GM19239 (cell line): Measurements from ENCODE around the gene METAP1D.
A peak's percentile ranks its signal among the peaks of the same experiment; 100 is the strongest.
"Not testable (repeated sequence)": the region's sequence is repeated elsewhere in the genome, so short reads cannot be mapped to it uniquely, and the experiment has no call there.

Experiments used
- DNase-seq: peaks from one replicate; pipeline ENCODE4 v3.0.0; 2011; ENCODE audit warnings: low spot score; ENCODE audit not compliant: insufficient read length
- FAIRE-seq: peaks from 2 replicates; lab custom pipeline; 2011; peaks lifted over from hg19 to GRCh38; lab: Jason Lieb, UNC

The METAP1D gene

DNA sequence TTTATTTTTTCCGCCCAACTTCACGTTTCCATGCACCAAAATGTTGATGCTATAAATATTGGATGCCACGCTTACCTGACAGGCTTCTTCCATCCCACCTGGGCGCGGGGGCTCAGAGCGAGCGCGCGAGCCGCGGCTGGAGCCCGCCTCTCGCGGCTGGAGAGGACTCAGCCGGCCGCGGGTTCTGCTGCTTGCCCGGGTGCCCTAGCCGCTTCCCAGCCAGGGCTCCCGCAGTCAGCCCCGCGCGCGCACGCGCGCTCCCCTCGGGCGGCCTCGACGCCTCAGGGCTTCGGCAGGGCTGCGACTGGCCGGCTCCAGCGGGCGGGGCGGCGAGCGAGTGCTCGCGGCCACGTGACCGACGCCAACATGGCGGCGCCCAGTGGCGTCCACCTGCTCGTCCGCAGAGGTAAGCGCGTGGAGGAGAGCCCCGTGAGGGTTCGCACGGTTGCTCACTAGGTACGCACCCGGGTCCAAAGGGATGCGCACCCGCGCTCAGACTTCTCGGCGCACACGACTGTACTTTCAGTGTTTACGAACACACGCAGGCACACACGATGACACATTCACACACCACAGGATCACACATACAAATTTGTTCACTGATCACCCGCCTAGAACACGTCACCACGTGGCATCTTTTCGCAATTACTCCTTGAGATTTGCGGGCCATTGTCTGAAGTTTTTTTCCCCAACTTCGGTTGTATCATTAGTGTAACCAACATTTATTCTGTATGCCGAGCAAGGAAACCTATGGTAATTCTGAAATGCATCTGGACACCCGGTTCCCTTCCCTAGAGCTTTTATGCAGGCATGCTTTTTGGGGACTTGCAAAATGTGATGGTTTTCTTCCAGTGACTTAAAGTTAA is at the start of gene METAP1D:
METAP1D (plus strand) TSS at position 350 of the 866 bp plus-strand sequence; CDS start at position 367, 17 bp downstream.
- DNase-seq (peak; percentile 95), FAIRE-seq (peak; percentile 88)

DNA sequence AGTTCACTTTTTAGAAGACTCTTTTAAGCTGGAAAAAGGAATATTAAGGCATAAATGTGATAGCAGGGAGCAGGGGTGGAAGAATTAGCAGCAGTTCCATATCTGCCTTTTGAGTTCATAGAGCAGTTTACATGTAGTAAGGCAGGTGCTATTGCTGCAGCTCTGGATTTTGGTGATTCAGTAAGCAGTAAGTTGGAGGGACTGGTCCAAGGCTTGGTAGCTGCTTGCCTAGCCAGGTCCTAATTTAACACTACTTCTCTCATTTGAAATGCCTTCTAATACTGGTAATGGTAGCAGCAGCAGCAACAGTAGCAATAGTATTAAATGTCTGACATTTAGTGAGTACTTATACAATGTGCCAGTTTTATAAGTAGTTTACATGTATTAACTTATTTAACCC is 47.5 kb upstream of the METAP1D start:
- no peak for DNase-seq
- FAIRE-seq = no peak

GRCh38 chr2:171952748-171953147 is 47.0 kb upstream of the METAP1D start:
- DNase-seq (no peak), FAIRE-seq (no peak)

- FAIRE-seq (no peak), DNase-seq (no peak)
These were observed 43.5 kb upstream of the METAP1D start for GRCh38 chr2:171956135-171956825.

GRCh38 chr2:171957061-171957460 is 42.7 kb upstream of the METAP1D start:
- DNase-seq = no peak
- FAIRE-seq = no peak

DNA sequence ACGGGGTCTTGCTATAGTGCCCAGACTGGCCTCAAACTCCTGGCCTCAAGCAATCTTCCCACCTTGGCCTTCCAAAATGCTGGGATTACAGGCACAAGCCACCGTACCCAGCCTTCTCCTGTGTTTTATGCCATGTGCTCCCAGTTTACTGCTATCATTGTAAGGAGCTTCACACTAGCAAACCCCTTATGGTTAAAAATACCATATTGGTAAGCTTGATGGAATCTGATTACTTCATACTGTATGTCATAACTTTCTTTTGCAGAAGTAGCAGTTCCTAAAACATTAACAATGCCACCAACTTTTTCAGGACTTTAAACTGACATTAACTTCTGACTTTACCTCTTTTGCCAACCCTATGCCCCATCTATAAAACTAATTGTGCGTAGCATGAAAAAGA is 41.3 kb upstream of the METAP1D start:
- FAIRE-seq (no peak), DNase-seq (no peak)

- DNase-seq (no peak), FAIRE-seq (no peak)
These were observed 39.8 kb upstream of the METAP1D start for GRCh38 chr2:171959998-171960397.

- FAIRE-seq (no peak), DNase-seq (no peak)
These were observed 39.2 kb upstream of the METAP1D start for GRCh38 chr2:171960570-171960969.

GRCh38 chr2:171963198-171963597 is 36.6 kb upstream of the METAP1D start:
- no peak for FAIRE-seq
- DNase-seq = no peak

DNA sequence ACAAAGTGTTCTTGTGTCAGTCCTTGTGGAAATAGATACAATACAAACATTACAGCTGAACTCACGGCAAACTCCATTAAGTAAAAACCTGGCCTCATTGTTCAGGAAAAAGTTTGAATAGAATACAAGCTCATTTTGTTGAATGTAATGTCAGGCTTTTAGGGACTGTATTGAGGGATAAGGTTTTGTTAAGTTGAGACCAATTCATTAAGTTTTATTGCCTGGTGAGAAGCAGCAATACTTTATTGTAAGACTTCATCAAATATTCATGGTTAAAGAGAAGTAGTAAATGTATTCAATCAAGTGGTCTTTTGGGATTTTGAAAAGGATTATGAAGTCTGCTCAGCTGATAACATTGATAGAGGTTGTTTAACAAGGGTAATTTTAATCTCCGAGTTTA is 35.4 kb upstream of the METAP1D start:
- DNase-seq (no peak), FAIRE-seq (no peak)

GRCh38 chr2:171965238-171965637 is 34.5 kb upstream of the METAP1D start:
- DNase-seq = no peak
- FAIRE-seq = no peak

DNA sequence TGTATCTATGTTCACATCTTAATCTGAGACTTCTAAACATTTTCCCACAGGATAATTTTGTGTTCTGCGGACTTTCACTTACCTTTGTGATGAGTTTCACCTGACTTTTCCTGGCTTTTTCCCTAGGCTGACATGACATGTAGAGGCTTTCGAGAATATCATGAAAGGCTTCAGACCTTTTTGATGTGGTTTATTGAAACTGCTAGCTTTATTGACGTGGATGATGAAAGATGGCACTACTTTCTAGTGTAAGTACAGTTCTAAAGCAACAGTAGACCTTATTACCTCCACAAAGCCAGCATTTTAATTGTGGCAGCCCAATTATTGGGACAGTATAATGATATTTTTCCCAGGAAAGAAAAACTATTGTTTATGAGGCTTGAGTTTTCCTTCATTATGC is 34.1 kb upstream of the METAP1D start:
- DNase-seq (no peak), FAIRE-seq (no peak)

DNA sequence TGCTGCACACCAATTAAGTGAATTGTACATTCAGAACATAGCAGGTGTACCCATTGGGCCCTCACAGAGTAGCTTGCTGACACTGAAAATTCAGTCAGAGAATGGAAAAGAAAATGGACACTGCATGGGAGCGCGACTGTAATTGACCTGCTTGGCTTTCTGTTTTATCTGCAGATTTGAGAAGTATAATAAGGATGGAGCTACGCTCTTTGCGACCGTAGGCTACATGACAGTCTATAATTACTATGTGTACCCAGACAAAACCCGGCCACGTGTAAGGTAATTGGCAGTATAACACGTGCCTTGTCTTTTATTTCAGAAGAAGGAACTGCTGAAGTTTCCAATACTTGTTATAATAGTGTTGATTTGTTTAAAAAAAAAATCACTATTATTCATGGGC is 33.5 kb upstream of the METAP1D start:
- DNase-seq (no peak), FAIRE-seq (no peak)

DNA sequence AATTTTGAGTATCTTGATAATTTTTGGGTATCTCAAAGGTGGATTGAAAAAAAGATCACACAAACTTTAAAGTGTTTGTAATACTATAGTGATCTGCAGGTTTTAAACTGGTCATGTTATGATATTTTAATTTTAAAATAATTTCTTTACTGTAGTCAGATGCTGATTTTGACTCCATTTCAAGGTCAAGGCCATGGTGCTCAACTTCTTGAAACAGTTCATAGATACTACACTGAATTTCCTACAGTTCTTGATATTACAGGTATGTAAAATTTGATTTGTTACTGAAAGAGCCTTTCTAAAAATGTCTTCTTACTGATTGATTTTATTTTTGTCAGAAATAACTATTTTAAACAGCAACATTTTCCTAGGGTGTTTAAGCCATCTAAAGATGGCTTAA is 33.1 kb upstream of the METAP1D start:
- FAIRE-seq (no peak), DNase-seq (no peak)

- no peak for FAIRE-seq
These were observed 31.2 kb upstream of the METAP1D start for GRCh38 chr2:171968509-171968908.

DNA sequence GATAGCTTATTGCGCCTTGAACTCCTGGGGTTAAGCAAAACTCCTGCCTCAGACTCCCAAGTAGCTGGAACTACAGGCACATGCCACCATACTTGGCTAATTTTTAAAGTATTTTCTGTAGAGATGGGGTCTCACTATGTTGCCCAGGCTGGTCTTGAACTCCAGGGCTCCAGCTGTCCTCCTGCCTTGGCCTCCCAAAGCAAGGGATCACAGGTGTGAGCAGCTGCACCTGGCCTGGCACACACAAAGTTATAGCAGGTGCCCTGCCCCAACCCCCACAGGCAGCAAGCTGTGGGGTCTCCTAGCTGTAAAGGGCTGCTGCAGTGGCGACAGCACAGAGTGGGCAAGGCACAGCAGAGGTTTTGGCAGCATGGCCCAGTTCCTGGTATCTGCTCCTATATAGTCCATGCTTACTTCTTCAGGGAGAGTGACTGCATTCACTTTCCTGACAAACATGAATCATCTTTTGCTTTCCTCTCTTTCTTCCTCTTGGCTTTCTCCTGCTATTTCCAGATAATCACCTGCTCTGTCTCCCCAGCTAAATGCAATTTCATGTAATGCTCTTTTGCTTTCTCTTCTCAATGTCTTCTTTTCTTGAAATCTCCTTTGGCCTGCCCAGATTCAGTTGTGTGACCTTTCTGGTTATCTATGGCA is 27.3 kb upstream of the METAP1D start:
- no peak for FAIRE-seq

More at GRCh38 chr2:171968509-171968908, 31.2 kb upstream of the METAP1D start:
- DNase-seq = no peak

DNA sequence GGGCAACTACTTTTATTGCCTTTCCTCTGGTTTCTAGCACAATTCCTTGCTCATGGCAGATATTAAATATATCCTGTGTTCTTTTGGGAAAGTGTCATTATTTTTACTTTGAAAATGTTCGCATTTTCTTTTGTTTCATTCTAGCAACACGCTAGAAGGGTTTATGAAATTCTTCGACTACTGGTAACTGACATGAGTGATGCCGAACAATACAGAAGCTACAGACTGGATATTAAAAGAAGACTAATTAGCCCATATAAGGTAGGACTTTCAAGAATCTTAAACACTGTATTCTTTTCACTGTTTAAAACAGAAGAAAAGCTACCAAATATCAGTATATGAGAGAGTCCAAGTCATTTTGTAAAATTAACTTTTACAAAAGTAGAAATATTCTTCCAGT is 20.6 kb upstream of the METAP1D start:
- FAIRE-seq = no peak

More for the DNA sequence above, 27.3 kb upstream of the METAP1D start:
- no peak for DNase-seq

DNA sequence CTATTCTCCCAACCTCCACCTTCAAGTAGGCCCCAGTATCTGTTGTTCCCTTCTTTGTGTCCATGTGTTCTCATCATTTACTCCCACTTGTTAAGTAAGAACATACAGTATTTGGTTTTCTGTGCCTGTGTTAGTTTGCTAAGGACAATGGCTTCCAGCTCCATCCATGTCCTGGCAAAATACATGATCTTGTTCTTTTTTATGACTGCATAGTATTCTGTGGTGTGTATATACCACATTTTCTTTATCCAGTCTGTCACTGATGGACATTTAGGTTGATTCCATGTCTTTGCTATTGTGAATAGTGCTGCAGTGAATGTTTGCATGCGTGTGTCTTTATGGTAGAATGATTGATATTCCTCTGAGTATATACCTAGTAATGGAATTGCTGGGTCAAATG is 15.8 kb upstream of the METAP1D start:
- FAIRE-seq, DNase-seq: not testable (repeated sequence)

More for the DNA sequence above, 20.6 kb upstream of the METAP1D start:
- no peak for DNase-seq

DNA sequence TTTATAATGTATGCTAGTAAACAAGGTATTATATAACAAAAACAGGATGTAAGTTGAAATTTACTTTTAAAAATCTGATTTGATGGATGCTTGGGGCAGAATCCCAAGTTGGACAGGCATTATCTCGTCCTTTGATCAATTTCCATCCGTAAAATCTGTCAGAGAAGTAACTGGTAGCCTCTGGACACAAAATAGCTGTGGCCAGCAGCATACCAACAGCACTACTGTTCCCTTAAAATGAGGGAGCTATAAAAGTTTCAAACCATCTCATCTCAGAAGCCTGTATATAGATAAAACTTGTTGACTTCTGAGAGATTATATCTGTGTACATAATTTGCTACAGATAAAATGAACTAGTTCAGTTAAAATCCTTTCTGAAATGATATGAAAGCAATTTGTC is 14.7 kb upstream of the METAP1D start:
- DNase-seq = no peak
- no peak for FAIRE-seq

- no peak for FAIRE-seq
- DNase-seq = no peak
These were observed 13.0 kb upstream of the METAP1D start for GRCh38 chr2:171986778-171987177.

DNA sequence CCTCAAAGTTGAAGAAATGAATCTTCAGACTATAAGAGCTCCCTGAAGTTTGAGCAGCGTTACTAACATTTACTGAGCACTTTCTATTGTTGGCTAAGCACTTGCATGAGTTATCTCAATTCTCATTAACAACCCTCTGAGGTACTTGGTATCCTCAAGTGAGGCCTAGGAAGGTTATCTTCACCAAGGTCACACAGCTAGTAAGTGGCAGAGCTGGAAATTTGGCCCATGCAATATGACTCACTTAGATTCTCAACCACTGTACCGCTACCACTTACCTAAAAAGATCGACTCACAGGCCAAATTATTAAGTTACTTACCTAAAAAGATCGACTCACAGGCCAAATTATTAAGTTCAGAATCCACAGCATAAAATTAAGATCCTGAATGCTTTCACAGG is 8.7 kb upstream of the METAP1D start:
- DNase-seq (no peak), FAIRE-seq (no peak)
